AG04449 (cell line): Measurements from ENCODE around the gene RLN2.

Source experiments
- CTCF ChIA-PET: fragments of 350-600 bp; formaldehyde crosslinking; extraction: SDS; loops from one replicate; lab custom pipeline; 2021; ENCODE audit warnings: antibody characterized with exemption; lab: Yijun Ruan, JAX
- POLR2A ChIA-PET: fragments of 400-600, 350-600 bp; formaldehyde crosslinking; extraction: SDS; loops from one replicate; lab custom pipeline; 2020; ENCODE audit warnings: antibody characterized with exemption, inconsistent platforms; lab: Yijun Ruan, JAX
- DNase-seq: peaks from one replicate; pipeline ENCODE4 v3.0.0-alpha.2; 2010; ENCODE audit warnings: low read depth, low spot score
- H3K4me3 ChIP-seq: 2 replicates; pipeline ENCODE4 v1.5.1; 2011; ENCODE audit warnings: low read depth, mild to moderate bottlenecking, control low read depth, low read length
- TF ChIP-seq, protein P1 (sequence below): IDR thresholded peaks from one replicate; pipeline ENCODE4 v1.5.1; 2011; ENCODE audit warnings: mild to moderate bottlenecking, moderate library complexity, low read length, control low read depth, inconsistent platforms; ENCODE audit not compliant: insufficient read depth; ENCODE audit errors: missing control alignments

RLN2 gene

DNA sequence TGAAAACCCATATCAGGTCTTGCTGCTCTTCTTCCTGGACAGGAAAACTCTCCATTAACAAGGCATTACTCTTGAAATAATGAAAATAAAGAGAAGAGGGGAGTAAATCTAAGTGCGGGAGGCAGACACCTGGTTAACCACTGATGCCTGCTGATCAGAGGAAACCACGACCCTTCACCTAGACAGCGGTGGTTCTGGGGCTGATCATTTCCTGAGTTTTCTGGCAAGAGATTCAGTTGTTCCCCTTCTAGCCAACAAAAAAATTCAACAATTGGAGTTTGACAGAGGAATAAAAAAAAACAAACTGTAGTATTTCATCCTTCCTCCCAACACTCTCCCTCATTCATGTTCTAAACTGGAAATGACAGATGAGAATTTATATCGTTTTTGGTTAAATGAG is 3.0 kb downstream of the RLN2 start:
- ChIA-PET POLR2A (no interaction called here), CTCF (no interaction called here)
- TF ChIP-seq, protein P1, sequence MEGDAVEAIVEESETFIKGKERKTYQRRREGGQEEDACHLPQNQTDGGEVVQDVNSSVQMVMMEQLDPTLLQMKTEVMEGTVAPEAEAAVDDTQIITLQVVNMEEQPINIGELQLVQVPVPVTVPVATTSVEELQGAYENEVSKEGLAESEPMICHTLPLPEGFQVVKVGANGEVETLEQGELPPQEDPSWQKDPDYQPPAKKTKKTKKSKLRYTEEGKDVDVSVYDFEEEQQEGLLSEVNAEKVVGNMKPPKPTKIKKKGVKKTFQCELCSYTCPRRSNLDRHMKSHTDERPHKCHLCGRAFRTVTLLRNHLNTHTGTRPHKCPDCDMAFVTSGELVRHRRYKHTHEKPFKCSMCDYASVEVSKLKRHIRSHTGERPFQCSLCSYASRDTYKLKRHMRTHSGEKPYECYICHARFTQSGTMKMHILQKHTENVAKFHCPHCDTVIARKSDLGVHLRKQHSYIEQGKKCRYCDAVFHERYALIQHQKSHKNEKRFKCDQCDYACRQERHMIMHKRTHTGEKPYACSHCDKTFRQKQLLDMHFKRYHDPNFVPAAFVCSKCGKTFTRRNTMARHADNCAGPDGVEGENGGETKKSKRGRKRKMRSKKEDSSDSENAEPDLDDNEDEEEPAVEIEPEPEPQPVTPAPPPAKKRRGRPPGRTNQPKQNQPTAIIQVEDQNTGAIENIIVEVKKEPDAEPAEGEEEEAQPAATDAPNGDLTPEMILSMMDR, result no peak

DNA sequence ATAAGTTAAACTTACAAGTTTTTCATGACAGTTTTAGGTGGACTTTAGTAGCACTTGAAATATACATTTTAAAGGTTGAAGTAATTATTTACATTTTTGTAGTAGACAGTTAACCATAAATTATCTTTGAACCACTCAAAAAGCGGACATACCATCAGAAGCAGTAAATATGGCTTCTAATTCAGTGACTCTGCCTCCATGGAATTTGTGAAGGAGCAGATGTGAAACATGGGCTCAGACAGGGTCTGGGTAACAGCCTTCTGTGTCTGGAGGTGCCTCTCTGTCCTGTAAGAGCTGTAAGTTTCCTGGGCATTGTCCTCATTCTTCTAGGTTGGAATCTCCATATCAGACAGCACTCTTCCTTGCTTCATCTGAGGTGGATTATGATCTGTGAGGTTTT is 12.4 kb downstream of the RLN2 start:
- H3K4me3 ChIP-seq, result no peak overlapping the region
- POLR2A ChIA-PET, result no interaction called here
- CTCF ChIA-PET, result no interaction called here
- no peak for DNase-seq
- TF ChIP-seq, protein P1, result no peak

More for the DNA sequence above, 3.0 kb downstream of the RLN2 start:
- no peak overlapping the region for H3K4me3 ChIP-seq
- DNase-seq, result no peak

DNA sequence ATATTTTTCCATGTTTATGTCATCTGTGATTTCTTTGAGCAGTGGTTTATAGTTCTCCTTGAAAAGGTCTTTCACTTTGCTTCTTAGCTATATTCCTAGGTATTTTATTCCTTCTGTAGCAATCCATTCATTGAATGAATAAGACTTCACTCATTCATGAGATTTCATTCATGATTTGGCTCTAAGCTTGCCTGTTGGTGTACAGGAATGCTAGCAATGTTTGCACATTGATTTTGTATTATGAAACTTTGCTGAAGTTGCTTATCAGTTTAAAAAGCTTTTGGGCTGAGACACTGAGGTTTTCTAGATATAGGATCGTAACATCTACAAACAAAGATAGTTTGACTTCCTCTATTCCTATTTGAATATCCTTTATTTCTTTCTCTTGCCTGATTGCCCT is 15.9 kb downstream of the RLN2 start:
- ChIA-PET POLR2A (no interaction called here), CTCF (no interaction called here)
- no peak for DNase-seq
- no peak overlapping the region for H3K4me3 ChIP-seq
- TF ChIP-seq, protein P1, result no peak

DNA sequence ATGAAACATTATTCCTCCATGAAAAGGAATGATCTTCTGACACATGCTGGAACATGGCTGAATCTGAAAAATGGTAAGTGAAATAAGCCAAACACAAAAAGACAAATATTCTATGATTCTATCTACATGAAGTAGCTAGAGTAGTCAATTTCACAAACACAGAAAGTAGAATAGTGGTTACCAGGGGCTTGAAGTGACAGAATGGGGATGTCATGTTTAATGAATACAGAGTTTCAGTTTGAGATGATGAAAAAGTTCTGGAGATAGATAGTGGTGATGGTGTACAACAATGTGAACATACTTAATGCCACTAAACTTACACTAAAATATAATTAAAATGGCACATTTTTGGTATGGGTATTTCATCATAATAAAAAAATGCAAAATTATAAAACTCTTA is 18.3 kb downstream of the RLN2 start:
- ChIA-PET POLR2A (no interaction called here), CTCF (no interaction called here)

DNA sequence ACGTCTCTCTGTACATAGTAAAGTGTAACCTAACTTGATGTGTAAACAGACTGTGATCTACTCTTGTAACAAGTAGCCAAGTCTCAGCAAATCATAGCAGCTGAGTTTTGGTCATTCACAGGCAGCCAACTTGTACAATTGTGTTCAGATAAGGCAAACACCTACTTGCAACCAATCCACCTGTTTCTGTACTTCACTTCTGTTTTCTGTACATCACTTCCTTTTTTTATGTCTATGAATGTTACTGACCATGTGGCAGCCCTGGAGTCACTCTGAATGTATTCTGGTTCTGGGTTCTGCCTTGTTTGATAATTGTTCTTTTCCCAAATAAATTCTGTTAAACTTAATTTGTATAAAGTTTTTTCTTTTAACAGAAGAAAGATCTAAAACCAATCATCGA is 26.0 kb downstream of the RLN2 start:
- no peak for DNase-seq
- TF ChIP-seq, protein P1, result no peak
- no peak overlapping the region for H3K4me3 ChIP-seq
- POLR2A ChIA-PET, result no interaction called here
- CTCF ChIA-PET, result no interaction called here

More for the DNA sequence above, 18.3 kb downstream of the RLN2 start:
- DNase-seq, result no peak
- TF ChIP-seq, protein P1, result no peak
- H3K4me3 ChIP-seq, result no peak overlapping the region

DNA sequence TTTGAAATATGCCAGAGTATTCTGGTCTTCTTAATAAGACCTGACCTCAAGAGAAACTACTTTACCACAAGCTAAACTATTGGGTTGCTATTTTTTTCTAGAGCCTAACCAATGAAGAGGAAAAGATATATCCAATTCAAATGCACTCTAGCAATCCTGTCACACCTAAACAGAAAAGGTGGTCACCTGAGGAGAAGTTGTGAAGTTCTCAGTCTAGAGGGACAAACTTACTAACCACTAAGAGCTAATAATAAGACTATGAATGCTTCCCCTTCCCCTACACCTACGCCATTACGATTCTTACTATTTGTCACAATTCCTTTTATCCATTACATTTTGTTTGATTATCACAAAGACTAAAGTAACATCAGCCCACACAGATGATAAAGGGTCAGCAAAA is 29.7 kb downstream of the RLN2 start:
- ChIA-PET CTCF (interaction anchor here (1.4 kb wide), 1 partner anchor 315 kb away, joined by 3 read pairs; no protein-coding TSS in a partner anchor), POLR2A (no interaction called here)
- no peak for DNase-seq
- H3K4me3 ChIP-seq, result no peak overlapping the region
- TF ChIP-seq, protein P1, result no peak
